ENCODE data around the gene IFT88. TPM values are rescaled to one million over a fixed set of nuclear protein-coding genes. Genes with fewer than 3 reads are reported as not detected.

Gene IFT88
- polyA plus RNA-seq, 4 donors, result 22.7 to 43.9 (median 38.8) TPM

GRCh38 chr13:20684546-20684945 is 117.6 kb downstream of the IFT88 start:
- no peak for DNase-seq (ENCODE audit: low read depth in 4 of 4, low spot score in 3 of 4)

- no peak for DNase-seq (ENCODE audit: low read depth in 4 of 4, low spot score in 3 of 4)
Observed at GRCh38 chr13:20685092-20685491, 118.1 kb downstream of the IFT88 start.

GRCh38 chr13:20686167-20686566 is 119.2 kb downstream of the IFT88 start:
- DNase-seq (ENCODE audit: low read depth in 4 of 4, low spot score in 3 of 4), result no peak

- no peak for DNase-seq (ENCODE audit: low read depth in 4 of 4, low spot score in 3 of 4)
Observed at GRCh38 chr13:20686863-20687579, 120.1 kb downstream of the IFT88 start.

GRCh38 chr13:20689291-20689690 is 122.3 kb downstream of the IFT88 start:
- no peak for DNase-seq (ENCODE audit: low read depth in 4 of 4, low spot score in 3 of 4)

- DNase-seq (ENCODE audit: low read depth in 4 of 4, low spot score in 3 of 4), result no peak
Observed at GRCh38 chr13:20691616-20692015, 124.7 kb downstream of the IFT88 start.

- DNase-seq (ENCODE audit: low read depth in 4 of 4, low spot score in 3 of 4), result no peak
Observed at GRCh38 chr13:20696073-20696472, 129.1 kb downstream of the IFT88 start.

GRCh38 chr13:20699715-20700114 is 132.8 kb downstream of the IFT88 start:
- no peak for DNase-seq (ENCODE audit: low read depth in 4 of 4, low spot score in 3 of 4)

- no peak for DNase-seq (ENCODE audit: low read depth in 4 of 4, low spot score in 3 of 4)
Observed at GRCh38 chr13:20700288-20700687, 133.3 kb downstream of the IFT88 start.

- DNase-seq (ENCODE audit: low read depth in 4 of 4, low spot score in 3 of 4), result no peak
Observed at GRCh38 chr13:20701461-20701860, 134.5 kb downstream of the IFT88 start.

GRCh38 chr13:20702530-20702914 is 135.6 kb downstream of the IFT88 start:
- DNase-seq (ENCODE audit: low read depth in 4 of 4, low spot score in 3 of 4), result no peak

GRCh38 chr13:20702915-20703779 is 136.2 kb downstream of the IFT88 start, which contains the start of gene IL17D:
Gene IL17D (plus strand): TSS chr13:20703699. CDS start chr13:20704002, 303 bp downstream.
- no peak for DNase-seq (ENCODE audit: low read depth in 4 of 4, low spot score in 3 of 4)

- peak in 2 of 4 donors; percentile 66 to 68 for DNase-seq (ENCODE audit: low read depth in 4 of 4, low spot score in 3 of 4)
Observed at GRCh38 chr13:20703780-20704458, 137.0 kb downstream of the IFT88 start.

GRCh38 chr13:20704459-20705069 is 137.6 kb downstream of the IFT88 start:
- DNase-seq (ENCODE audit: low read depth in 4 of 4, low spot score in 3 of 4), result no peak

GRCh38 chr13:20706661-20707060 is 139.7 kb downstream of the IFT88 start:
- DNase-seq (ENCODE audit: low read depth in 4 of 4, low spot score in 3 of 4), result no peak

- no peak for DNase-seq (ENCODE audit: low read depth in 4 of 4, low spot score in 3 of 4)
Observed at GRCh38 chr13:20708216-20708615, 141.3 kb downstream of the IFT88 start.

- DNase-seq (ENCODE audit: low read depth in 4 of 4, low spot score in 3 of 4), result no peak
Observed at GRCh38 chr13:20709369-20709768, 142.4 kb downstream of the IFT88 start.

- DNase-seq (ENCODE audit: low read depth in 4 of 4, low spot score in 3 of 4), result no peak
Observed at GRCh38 chr13:20709782-20710181, 142.8 kb downstream of the IFT88 start.

GRCh38 chr13:20711301-20712044 is 144.5 kb downstream of the IFT88 start:
- no peak for DNase-seq (ENCODE audit: low read depth in 4 of 4, low spot score in 3 of 4)

- no peak for DNase-seq (ENCODE audit: low read depth in 4 of 4, low spot score in 3 of 4)
Observed at GRCh38 chr13:20713014-20713376, 146.0 kb downstream of the IFT88 start.

All from left renal pelvis (tissue), 4 donors.